Measurements from ENCODE around the gene LMAN1. TPM values are rescaled to one million over a fixed set of nuclear protein-coding genes. Genes with fewer than 3 reads are reported as not detected.

The LMAN1 gene
- polyA plus RNA-seq, 1 donor from 2014 or later = 49.8 TPM

GRCh38 chr18:59303656-59304195 lies 55.3 kb downstream of the LMAN1 start:
- no peak overlapping the region for H3K4me3 ChIP-seq (ENCODE audit: low read length)
- H3K79me2 ChIP-seq (replicated peaks; ENCODE audit: insufficient read depth, low read length) = no peaks in the 10 kb centered on the region
- H2AFZ ChIP-seq (ENCODE audit: low read depth, low read length) = no peak overlapping the region
- no peak overlapping the region for H3K27ac ChIP-seq (ENCODE audit: low read length)
- H3F3A ChIP-seq (ENCODE audit: insufficient read depth, low read length, poor library complexity, severe bottlenecking) = no peaks in the 10 kb centered on the region
- H4K20me1 ChIP-seq (ENCODE audit: insufficient read depth) = no peaks in the 10 kb centered on the region
- no peak overlapping the region for H3K9ac ChIP-seq (ENCODE audit: low read length)
- peaks cover 27% of the 10 kb centered on the region for H3K27me3 ChIP-seq (ENCODE audit: insufficient read depth, low read depth, low read length)
- no peaks in the 10 kb centered on the region for H3K36me3 ChIP-seq (ENCODE audit: insufficient read depth, low read length)
- H3K9me2 ChIP-seq (ENCODE audit: insufficient read depth, low read length) = no peaks in the 10 kb centered on the region
- TF ChIP-seq EZH2 (IDR thresholded peaks at IDR 0.05; ENCODE audit: borderline replicate concordance, insufficient read depth, low read length, poor library complexity, severe bottlenecking) (no peak), SMC3 (conservative IDR thresholded peaks at IDR 0.05; ENCODE audit: poor library complexity) (no peak), RAD21 (conservative IDR thresholded peaks at IDR 0.05) (no peak), EP300 (conservative IDR thresholded peaks at IDR 0.05; ENCODE audit: poor library complexity, severe bottlenecking) (no peak), TAF1 (IDR thresholded peaks at IDR 0.05; ENCODE audit: low read depth) (no peak), POLR2AphosphoS5 (IDR thresholded peaks at IDR 0.05) (no peak), MXI1 (conservative IDR thresholded peaks at IDR 0.05; ENCODE audit: poor library complexity, severe bottlenecking) (no peak)
- TF ChIP-seq, protein P1, sequence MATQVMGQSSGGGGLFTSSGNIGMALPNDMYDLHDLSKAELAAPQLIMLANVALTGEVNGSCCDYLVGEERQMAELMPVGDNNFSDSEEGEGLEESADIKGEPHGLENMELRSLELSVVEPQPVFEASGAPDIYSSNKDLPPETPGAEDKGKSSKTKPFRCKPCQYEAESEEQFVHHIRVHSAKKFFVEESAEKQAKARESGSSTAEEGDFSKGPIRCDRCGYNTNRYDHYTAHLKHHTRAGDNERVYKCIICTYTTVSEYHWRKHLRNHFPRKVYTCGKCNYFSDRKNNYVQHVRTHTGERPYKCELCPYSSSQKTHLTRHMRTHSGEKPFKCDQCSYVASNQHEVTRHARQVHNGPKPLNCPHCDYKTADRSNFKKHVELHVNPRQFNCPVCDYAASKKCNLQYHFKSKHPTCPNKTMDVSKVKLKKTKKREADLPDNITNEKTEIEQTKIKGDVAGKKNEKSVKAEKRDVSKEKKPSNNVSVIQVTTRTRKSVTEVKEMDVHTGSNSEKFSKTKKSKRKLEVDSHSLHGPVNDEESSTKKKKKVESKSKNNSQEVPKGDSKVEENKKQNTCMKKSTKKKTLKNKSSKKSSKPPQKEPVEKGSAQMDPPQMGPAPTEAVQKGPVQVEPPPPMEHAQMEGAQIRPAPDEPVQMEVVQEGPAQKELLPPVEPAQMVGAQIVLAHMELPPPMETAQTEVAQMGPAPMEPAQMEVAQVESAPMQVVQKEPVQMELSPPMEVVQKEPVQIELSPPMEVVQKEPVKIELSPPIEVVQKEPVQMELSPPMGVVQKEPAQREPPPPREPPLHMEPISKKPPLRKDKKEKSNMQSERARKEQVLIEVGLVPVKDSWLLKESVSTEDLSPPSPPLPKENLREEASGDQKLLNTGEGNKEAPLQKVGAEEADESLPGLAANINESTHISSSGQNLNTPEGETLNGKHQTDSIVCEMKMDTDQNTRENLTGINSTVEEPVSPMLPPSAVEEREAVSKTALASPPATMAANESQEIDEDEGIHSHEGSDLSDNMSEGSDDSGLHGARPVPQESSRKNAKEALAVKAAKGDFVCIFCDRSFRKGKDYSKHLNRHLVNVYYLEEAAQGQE (IDR thresholded peaks at IDR 0.05; ENCODE audit: borderline replicate concordance) = no peak
- TF ChIP-seq, protein P2, sequence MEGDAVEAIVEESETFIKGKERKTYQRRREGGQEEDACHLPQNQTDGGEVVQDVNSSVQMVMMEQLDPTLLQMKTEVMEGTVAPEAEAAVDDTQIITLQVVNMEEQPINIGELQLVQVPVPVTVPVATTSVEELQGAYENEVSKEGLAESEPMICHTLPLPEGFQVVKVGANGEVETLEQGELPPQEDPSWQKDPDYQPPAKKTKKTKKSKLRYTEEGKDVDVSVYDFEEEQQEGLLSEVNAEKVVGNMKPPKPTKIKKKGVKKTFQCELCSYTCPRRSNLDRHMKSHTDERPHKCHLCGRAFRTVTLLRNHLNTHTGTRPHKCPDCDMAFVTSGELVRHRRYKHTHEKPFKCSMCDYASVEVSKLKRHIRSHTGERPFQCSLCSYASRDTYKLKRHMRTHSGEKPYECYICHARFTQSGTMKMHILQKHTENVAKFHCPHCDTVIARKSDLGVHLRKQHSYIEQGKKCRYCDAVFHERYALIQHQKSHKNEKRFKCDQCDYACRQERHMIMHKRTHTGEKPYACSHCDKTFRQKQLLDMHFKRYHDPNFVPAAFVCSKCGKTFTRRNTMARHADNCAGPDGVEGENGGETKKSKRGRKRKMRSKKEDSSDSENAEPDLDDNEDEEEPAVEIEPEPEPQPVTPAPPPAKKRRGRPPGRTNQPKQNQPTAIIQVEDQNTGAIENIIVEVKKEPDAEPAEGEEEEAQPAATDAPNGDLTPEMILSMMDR (IDR thresholded peaks at IDR 0.05; ENCODE audit: poor library complexity, severe bottlenecking) = no peak
- no peaks in the 10 kb centered on the region for H3K9me3 ChIP-seq (ENCODE audit: low read length)
- H3K4me2 ChIP-seq (ENCODE audit: low read length) = no peak overlapping the region

- Histone ChIP-seq H3K9me3 (ENCODE audit: low read length) (no peaks in the 10 kb centered on the region), H3K27ac (ENCODE audit: low read length) (no peak overlapping the region), H3K4me3 (ENCODE audit: low read length) (no peak overlapping the region), H3K4me2 (ENCODE audit: low read length) (no peak overlapping the region), H3K36me3 (ENCODE audit: insufficient read depth, low read length) (no peaks in the 10 kb centered on the region), H3K79me2 (replicated peaks; ENCODE audit: insufficient read depth, low read length) (no peaks in the 10 kb centered on the region), H3K27me3 (ENCODE audit: insufficient read depth, low read depth, low read length) (peaks cover 19% of the 10 kb centered on the region), H2AFZ (ENCODE audit: low read depth, low read length) (no peak overlapping the region), H4K20me1 (ENCODE audit: insufficient read depth) (no peaks in the 10 kb centered on the region), H3F3A (ENCODE audit: insufficient read depth, low read length, poor library complexity, severe bottlenecking) (no peaks in the 10 kb centered on the region), H3K9me2 (ENCODE audit: insufficient read depth, low read length) (no peaks in the 10 kb centered on the region), H3K9ac (ENCODE audit: low read length) (no peak overlapping the region)
- TF ChIP-seq SMC3 (conservative IDR thresholded peaks at IDR 0.05; ENCODE audit: poor library complexity) = no peak
- TF ChIP-seq, protein P1 (IDR thresholded peaks at IDR 0.05; ENCODE audit: borderline replicate concordance) = no peak
- TF ChIP-seq, protein P2 (IDR thresholded peaks at IDR 0.05; ENCODE audit: poor library complexity, severe bottlenecking) = no peak
- no peak for TF ChIP-seq EZH2 (IDR thresholded peaks at IDR 0.05; ENCODE audit: borderline replicate concordance, insufficient read depth, low read length, poor library complexity, severe bottlenecking)
Observed at GRCh38 chr18:59303006-59303405, 56.1 kb downstream of the LMAN1 start.
